Type B pancreatic cell (in vitro differentiated cells): Measurements from ENCODE around the gene UBE2N. TPM values are rescaled to one million over a fixed set of nuclear protein-coding genes. Genes with fewer than 3 reads are reported as not detected.

Experiments used
- DNase-seq: peaks from one replicate; pipeline ENCODE4 v3.0.0; 2021; ENCODE audit warnings: mixed read lengths; ENCODE audit not compliant: unreplicated experiment; ENCODE audit errors: extremely low spot score
- H3K27ac Mint-ChIP-seq: 2 replicates; pipeline ENCODE4 v1.8.0; 2021; ENCODE audit warnings: mild to moderate bottlenecking, mixed read lengths
- H3K27me3 Mint-ChIP-seq: 2 replicates; pipeline ENCODE4 v1.8.0; 2021; ENCODE audit warnings: mixed read lengths
- H3K36me3 Mint-ChIP-seq: 2 replicates; pipeline ENCODE4 v1.8.0; 2021; ENCODE audit warnings: mixed read lengths
- H3K4me1 Mint-ChIP-seq: one replicate; pipeline ENCODE4 v1.8.0; 2021; ENCODE audit warnings: mixed read lengths; ENCODE audit not compliant: unreplicated experiment
- H3K4me3 Mint-ChIP-seq: 2 replicates; pipeline ENCODE4 v1.8.0; 2021; ENCODE audit warnings: mild to moderate bottlenecking, mixed read lengths
- H3K9me3 Mint-ChIP-seq: 2 replicates; pipeline ENCODE4 v1.8.0; 2021; ENCODE audit warnings: mixed read lengths
- total RNA-seq: library from RNA; stranded (reverse); gene quantifications from 2 replicates; pipeline ENCODE4 v1.2.1, GENCODE V29; 2021; ENCODE audit warnings: low replicate concordance
- TF ChIP-seq, protein P1 (sequence below): fragments of 200-600 bp; sonication (generic); conservative IDR thresholded peaks from 2 replicates; pipeline ENCODE4 v1.5.0; 2021; ENCODE audit warnings: antibody characterized with exemption, mild to moderate bottlenecking

UBE2N gene
- total RNA-seq, 1 donor from 2014 or later = 102 TPM

DNA sequence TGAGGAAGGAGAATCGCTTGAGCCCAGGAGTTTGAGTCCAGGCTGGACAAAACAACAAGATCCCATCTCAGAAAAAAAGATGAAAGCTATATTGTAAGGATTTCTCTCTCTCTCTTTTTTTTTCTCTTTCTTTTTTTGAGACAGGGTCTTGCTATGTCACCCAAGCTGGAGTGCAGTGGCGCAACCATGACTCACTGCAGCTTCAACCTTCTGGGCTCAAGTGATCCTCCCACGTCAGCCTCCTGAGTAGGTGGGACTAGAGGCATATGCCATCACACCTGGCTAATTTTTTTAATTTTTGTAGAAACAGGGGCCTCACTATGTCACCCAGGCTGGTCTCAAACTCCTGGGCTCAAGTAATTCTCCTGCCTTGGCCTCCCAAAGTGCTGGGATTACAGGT, 19.8 kb upstream of the UBE2N start:
- no peaks in the 10 kb centered on the region for H3K36me3 Mint-ChIP-seq
- no peaks in the 10 kb centered on the region for H3K27me3 Mint-ChIP-seq

DNA sequence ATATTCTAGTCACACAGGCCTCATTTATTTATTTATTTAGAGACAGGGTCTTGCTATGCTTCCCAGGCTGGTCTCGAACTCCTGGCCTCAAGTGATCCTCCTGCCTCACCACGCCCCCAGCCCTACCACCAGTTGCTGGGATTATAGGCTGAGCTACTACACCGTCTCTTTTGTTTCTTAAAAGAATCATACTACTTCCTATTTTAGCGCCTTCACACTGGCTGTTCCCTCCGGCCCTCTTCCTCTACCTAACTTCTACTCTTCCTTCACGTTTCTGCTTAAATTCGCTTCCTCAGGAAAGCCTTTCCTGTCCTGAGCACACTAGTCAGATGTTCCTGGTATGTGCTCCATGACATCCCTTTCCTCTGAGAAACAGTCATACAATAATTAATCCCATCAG, 19.2 kb upstream of the UBE2N start:
- TF ChIP-seq, protein P1, sequence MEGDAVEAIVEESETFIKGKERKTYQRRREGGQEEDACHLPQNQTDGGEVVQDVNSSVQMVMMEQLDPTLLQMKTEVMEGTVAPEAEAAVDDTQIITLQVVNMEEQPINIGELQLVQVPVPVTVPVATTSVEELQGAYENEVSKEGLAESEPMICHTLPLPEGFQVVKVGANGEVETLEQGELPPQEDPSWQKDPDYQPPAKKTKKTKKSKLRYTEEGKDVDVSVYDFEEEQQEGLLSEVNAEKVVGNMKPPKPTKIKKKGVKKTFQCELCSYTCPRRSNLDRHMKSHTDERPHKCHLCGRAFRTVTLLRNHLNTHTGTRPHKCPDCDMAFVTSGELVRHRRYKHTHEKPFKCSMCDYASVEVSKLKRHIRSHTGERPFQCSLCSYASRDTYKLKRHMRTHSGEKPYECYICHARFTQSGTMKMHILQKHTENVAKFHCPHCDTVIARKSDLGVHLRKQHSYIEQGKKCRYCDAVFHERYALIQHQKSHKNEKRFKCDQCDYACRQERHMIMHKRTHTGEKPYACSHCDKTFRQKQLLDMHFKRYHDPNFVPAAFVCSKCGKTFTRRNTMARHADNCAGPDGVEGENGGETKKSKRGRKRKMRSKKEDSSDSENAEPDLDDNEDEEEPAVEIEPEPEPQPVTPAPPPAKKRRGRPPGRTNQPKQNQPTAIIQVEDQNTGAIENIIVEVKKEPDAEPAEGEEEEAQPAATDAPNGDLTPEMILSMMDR = no peak
- H3K27ac Mint-ChIP-seq = no peak overlapping the region
- no peaks in the 10 kb centered on the region for H3K27me3 Mint-ChIP-seq
- DNase-seq = no peak
- H3K4me1 Mint-ChIP-seq = peaks cover 4% of the 10 kb centered on the region
- no peaks in the 10 kb centered on the region for H3K36me3 Mint-ChIP-seq
- H3K9me3 Mint-ChIP-seq = no peaks in the 10 kb centered on the region
- no peak overlapping the region for H3K4me3 Mint-ChIP-seq

More for the DNA sequence above, 19.8 kb upstream of the UBE2N start:
- DNase-seq = no peak
- Mint-ChIP-seq H3K4me1 (peaks cover 4% of the 10 kb centered on the region), H3K9me3 (no peaks in the 10 kb centered on the region), H3K4me3 (no peak overlapping the region), H3K27ac (no peak overlapping the region)
- TF ChIP-seq, protein P1 = no peak

DNA sequence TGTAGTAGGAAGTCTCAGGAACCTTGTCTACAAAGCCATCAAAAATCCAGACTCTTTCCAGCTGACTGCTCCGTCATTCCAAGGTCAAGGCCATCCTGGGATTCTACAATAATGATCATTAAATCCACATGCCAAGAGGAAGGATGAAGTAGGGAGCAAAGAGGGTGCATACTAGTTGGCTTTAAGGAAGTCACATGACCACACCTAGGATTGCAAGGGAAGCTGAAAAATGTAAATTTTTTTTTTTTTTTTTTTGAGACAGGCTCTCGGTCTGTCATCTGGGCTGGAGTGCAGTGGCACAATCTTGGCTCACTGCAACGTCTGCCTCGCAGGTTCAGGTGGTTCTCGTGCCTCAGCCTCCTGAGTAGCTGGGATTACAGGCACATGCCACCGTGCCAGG, 18.3 kb upstream of the UBE2N start:
- H3K27ac Mint-ChIP-seq = no peak overlapping the region
- no peaks in the 10 kb centered on the region for H3K36me3 Mint-ChIP-seq
- TF ChIP-seq, protein P1 = no peak
- H3K4me3 Mint-ChIP-seq = no peak overlapping the region
- peaks cover 4% of the 10 kb centered on the region for H3K4me1 Mint-ChIP-seq
- H3K9me3 Mint-ChIP-seq = no peaks in the 10 kb centered on the region
- DNase-seq = no peak
- no peaks in the 10 kb centered on the region for H3K27me3 Mint-ChIP-seq

DNA sequence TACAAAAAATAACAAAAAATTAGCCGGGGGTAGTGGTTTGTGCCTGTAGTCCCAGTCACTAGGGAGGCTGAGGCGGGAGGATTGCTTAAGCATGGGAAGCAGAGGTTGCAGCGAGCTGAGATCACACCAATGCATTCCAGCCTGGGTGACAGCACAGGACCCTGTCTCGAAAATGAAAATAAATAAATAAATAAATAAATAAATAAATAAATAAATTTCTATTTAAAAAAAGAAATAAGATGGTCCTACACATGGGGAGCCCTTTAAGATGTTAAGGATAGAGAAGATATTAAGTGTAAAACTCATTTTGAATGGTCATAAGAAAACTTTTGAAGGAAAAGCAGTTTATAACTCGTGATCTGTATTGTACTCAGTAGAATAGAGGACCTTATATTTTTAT, 17.4 kb upstream of the UBE2N start:
- Mint-ChIP-seq H3K4me3 (no peak overlapping the region), H3K27ac (no peak overlapping the region), H3K27me3 (no peaks in the 10 kb centered on the region), H3K9me3 (no peaks in the 10 kb centered on the region), H3K36me3 (no peaks in the 10 kb centered on the region), H3K4me1 (peaks cover 4% of the 10 kb centered on the region)
- no peak for DNase-seq
- TF ChIP-seq, protein P1 = no peak

DNA sequence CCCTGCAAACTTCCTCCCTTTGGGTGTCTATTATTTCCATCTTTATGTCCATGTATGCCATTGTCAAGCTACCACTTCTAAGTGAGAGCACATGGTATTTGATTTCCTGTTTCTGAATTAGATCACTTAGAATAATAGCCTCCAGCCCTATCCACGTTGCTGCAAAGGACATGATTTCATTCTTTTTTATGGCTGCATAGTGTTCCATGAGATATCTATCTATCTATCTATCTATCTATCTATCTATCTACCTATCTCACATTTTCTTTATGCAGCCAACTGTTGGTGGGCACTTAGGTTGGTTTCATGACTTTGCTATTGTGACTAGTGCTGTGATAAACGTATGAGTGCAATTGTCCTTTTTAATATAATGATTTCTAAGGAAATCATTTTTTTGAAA, 14.3 kb upstream of the UBE2N start:
- no peak for DNase-seq
- peaks cover 4% of the 10 kb centered on the region for H3K4me1 Mint-ChIP-seq
- no peak overlapping the region for H3K4me3 Mint-ChIP-seq
- TF ChIP-seq, protein P1 = no peak
- H3K27me3 Mint-ChIP-seq = no peaks in the 10 kb centered on the region
- H3K27ac Mint-ChIP-seq = no peak overlapping the region
- H3K9me3 Mint-ChIP-seq = no peaks in the 10 kb centered on the region
- no peaks in the 10 kb centered on the region for H3K36me3 Mint-ChIP-seq

DNA sequence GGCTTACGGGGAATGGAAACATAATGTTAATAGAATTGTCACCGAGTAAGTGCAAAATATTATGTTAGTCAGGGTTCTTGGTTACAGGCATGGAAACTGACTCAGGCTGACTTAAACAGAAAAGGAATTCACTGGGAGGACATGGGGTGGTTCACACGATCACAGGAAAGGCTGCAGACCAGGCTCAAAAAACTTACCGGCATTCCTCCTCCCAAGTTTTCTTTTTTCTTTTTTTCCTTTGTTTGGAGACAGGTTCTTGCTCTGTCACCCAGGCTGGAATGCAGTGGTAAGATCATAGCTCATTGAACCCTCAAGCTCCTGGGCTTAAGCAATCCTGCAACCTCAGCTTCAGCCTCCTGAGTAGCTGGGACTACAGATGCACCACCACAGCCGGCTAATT, 11.9 kb upstream of the UBE2N start:
- Mint-ChIP-seq H3K27ac (no peak overlapping the region), H3K4me3 (no peak overlapping the region), H3K36me3 (no peaks in the 10 kb centered on the region), H3K27me3 (no peaks in the 10 kb centered on the region), H3K4me1 (peaks cover 6% of the 10 kb centered on the region), H3K9me3 (no peaks in the 10 kb centered on the region)
- TF ChIP-seq, protein P1 = no peak
- no peak for DNase-seq
